Esophagus squamous epithelium (tissue), 5 donors: ENCODE measurements around the gene CACNA1I. TPM values are rescaled to one million over a fixed set of nuclear protein-coding genes. Genes with fewer than 3 reads are reported as not detected.

Source experiments
- DNase-seq: peaks from one replicate; lab custom pipeline; 2025; lab: John Stamatoyannopoulos, UW
- H3K27ac ChIP-seq, 4 donors: fragments of 200-600 bp; sonication (generic); one replicate each; pipeline ENCODE4 v1.5.1; 2016 to 2019; ENCODE audit warnings: mild to moderate bottlenecking in 1 of 4
- H3K27me3 ChIP-seq, 4 donors: fragments of 200-600 bp; sonication (generic); 1 replicate in 3 of 4; 2 replicates in 1 of 4; pipeline versions ENCODE4 v1.5.1 to v1.6.0; 2017 to 2021; ENCODE audit warnings: antibody characterized with exemption in 1 of 4
- H3K36me3 ChIP-seq, 3 donors: fragments of 200-600 bp; sonication (generic); one replicate each; pipeline ENCODE4 v1.5.1; 2016 to 2019
- H3K4me1 ChIP-seq, 3 donors: fragments of 200-600 bp; sonication (generic); one replicate each; pipeline ENCODE4 v1.5.1; 2017 to 2019
- H3K4me3 ChIP-seq, 4 donors: fragments of 200-600 bp; sonication (generic); 1 replicate in 3 of 4; 2 replicates in 1 of 4; pipeline ENCODE4 v1.5.1; 2016 to 2019; ENCODE audit warnings: mild to moderate bottlenecking in 2 of 4, moderate library complexity in 1 of 4
- H3K9me3 ChIP-seq, 3 donors: fragments of 200-600 bp; sonication (generic); one replicate each; pipeline ENCODE4 v1.5.1; 2016 to 2019
- POLR2A ChIP-seq, 4 donors: fragments of 450-650 bp; IDR thresholded peaks; one replicate each; pipeline ENCODE4 v1.6.1; 2017; ENCODE audit warnings: antibody characterized with exemption in 4 of 4, mild to moderate bottlenecking in 4 of 4, moderate library complexity in 3 of 4
- WGBS, 2 donors: methylation state at CpG; one replicate each; pipeline ENCODE4 v1.1.5; 2018; 5-methylcytosine and 5-hydroxymethylcytosine counted together
- intact Hi-C: fragments of 100-400 bp; cut with DNase I; formaldehyde crosslinking; loops from one replicate; pipeline ENCODE4 v1.15.0; 2022
- total RNA-seq, 4 donors: library from RNA; depleted of rRNA; stranded (reverse); fragments of >200 nt; gene quantifications; one replicate each; pipeline ENCODE4 v1.1.0, GENCODE V29; 2016
- TF ChIP-seq, protein P1 (sequence below), 6 experiments: fragments of 450-650 bp in 4 of 6; fragments of 200-600 bp in 2 of 6; sonication (generic) in 2 of 6; IDR thresholded peaks; one replicate each; pipeline ENCODE4 v1.5.1; 2016 to 2019; ENCODE audit warnings: antibody characterized with exemption in 6 of 6, mild to moderate bottlenecking in 4 of 6, moderate library complexity in 4 of 6
- donor health status: DM: yes; HTN: yes; CAD: no.

Gene CACNA1I
- total RNA-seq, 4 donors from 2014 or later, result 0.12 to 0.38 (median 0.20) TPM

DNA sequence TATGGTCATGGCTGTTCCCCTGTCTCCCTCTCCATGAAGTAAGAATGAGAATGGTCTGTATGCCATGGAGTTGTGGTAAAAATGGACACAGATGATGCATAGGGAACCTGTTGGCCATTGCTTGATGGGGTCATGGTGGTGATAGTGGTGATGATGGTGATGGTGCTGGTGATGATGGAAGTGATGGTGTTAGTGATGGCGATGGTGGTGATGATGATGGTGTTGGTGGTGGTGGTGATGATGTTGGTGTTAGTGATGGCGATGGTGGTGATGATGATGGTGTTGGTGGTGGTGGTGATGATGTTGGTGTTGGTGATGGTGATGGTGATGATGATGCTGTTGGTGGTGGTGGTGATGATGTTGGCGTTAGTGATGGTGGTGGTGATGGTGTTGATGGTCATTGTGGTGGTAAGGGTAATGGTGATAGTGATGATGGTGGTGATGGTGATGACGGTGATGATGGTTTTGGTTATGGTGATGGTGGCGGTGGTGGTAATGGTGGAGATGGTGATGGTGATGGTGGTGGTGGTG, 5.1 kb upstream of the CACNA1I start:
- TF ChIP-seq, protein P1, sequence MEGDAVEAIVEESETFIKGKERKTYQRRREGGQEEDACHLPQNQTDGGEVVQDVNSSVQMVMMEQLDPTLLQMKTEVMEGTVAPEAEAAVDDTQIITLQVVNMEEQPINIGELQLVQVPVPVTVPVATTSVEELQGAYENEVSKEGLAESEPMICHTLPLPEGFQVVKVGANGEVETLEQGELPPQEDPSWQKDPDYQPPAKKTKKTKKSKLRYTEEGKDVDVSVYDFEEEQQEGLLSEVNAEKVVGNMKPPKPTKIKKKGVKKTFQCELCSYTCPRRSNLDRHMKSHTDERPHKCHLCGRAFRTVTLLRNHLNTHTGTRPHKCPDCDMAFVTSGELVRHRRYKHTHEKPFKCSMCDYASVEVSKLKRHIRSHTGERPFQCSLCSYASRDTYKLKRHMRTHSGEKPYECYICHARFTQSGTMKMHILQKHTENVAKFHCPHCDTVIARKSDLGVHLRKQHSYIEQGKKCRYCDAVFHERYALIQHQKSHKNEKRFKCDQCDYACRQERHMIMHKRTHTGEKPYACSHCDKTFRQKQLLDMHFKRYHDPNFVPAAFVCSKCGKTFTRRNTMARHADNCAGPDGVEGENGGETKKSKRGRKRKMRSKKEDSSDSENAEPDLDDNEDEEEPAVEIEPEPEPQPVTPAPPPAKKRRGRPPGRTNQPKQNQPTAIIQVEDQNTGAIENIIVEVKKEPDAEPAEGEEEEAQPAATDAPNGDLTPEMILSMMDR (IDR thresholded peaks at IDR 0.05), result no peak
- TF ChIP-seq POLR2A (IDR thresholded peaks at IDR 0.05), result no peak
- intact Hi-C loops, result no loop called here
- H3K36me3 ChIP-seq, result no peaks in the 10 kb centered on the region
- H3K4me3 ChIP-seq, result no peak overlapping the region
- H3K9me3 ChIP-seq, result no peaks in the 10 kb centered on the region
- peaks cover 0 to 47% (median 0%) of the 10 kb centered on the region in 4 donors for H3K27me3 ChIP-seq
- DNase-seq, result no peak
- no peak overlapping the region for H3K27ac ChIP-seq
- 94 to 95% methylated on average over 5 of the region's 5 CpGs for WGBS, 2 donors
- peaks cover 0 to 9% (median 3%) of the 10 kb centered on the region in 3 donors for H3K4me1 ChIP-seq

- intact Hi-C loops, result no loop called here
- H3K27ac ChIP-seq, result no peak overlapping the region
- H3K4me1 ChIP-seq, result peaks cover 0 to 9% (median 3%) of the 10 kb centered on the region in 3 donors
- H3K4me3 ChIP-seq, result no peak overlapping the region
- WGBS, 2 donors, result 33 to 39% methylated on average over 13 of the region's 14 CpGs
- H3K9me3 ChIP-seq, result no peaks in the 10 kb centered on the region
- H3K36me3 ChIP-seq, result no peaks in the 10 kb centered on the region
- DNase-seq, result no peak
- no peak for TF ChIP-seq POLR2A (IDR thresholded peaks at IDR 0.05)
- H3K27me3 ChIP-seq, result peaks cover 0 to 44% (median 0%) of the 10 kb centered on the region in 4 donors
These were observed 3.2 kb upstream of the CACNA1I start for GRCh38 chr22:39567135-39567946.

GRCh38 chr22:39568278-39568981, 2.1 kb upstream of the CACNA1I start:
- 77 to 80% methylated on average over 11 of the region's 19 CpGs for WGBS, 2 donors
- H3K27ac ChIP-seq, result no peak overlapping the region
- H3K4me3 ChIP-seq, result no peak overlapping the region
- peaks cover 0 to 9% (median 3%) of the 10 kb centered on the region in 3 donors for H3K4me1 ChIP-seq
- H3K36me3 ChIP-seq, result no peaks in the 10 kb centered on the region
- DNase-seq, result no peak
- intact Hi-C loops, result no loop called here
- H3K9me3 ChIP-seq, result no peaks in the 10 kb centered on the region
- TF ChIP-seq POLR2A (IDR thresholded peaks at IDR 0.05), result no peak
- TF ChIP-seq, protein P1 (IDR thresholded peaks at IDR 0.05), result no peak
- peaks cover 0 to 37% (median 0%) of the 10 kb centered on the region in 4 donors for H3K27me3 ChIP-seq

DNA sequence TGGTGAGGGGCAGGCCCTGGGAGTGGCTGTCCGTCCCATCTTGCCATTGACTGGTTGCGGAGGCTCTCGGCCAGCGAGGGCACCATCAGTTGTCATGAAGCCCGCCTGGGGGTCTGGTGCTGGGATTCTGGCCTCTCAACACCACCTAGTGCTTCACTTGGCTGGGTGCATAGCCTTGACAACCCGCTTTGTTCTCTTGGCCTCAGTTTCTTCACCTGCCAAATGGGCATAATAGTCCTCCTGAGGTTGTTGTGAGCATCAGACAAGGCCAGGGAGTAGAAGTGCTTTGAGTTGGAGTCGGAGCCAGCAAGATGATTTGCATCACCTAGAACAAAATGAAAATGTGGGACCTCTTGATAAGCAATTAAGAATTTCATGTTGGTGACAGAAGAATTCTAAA, 1.5 kb upstream of the CACNA1I start:
- H3K27ac ChIP-seq, result no peak overlapping the region
- DNase-seq, result no peak
- no peaks in the 10 kb centered on the region for H3K36me3 ChIP-seq
- intact Hi-C loops, result no loop called here
- WGBS, 2 donors, result 97 to 100% methylated on average over 2 to 3 of the region's 7 CpGs
- no peak overlapping the region for H3K4me3 ChIP-seq
- TF ChIP-seq, protein P1 (IDR thresholded peaks at IDR 0.05), result no peak
- TF ChIP-seq POLR2A (IDR thresholded peaks at IDR 0.05), result no peak
- H3K4me1 ChIP-seq, result peaks cover 0 to 9% (median 3%) of the 10 kb centered on the region in 3 donors
- peaks cover 0 to 35% (median 0%) of the 10 kb centered on the region in 4 donors for H3K27me3 ChIP-seq
- no peaks in the 10 kb centered on the region for H3K9me3 ChIP-seq

GRCh38 chr22:39570226-39570625, 327 bp upstream of the CACNA1I start:
- intact Hi-C loops, result no loop called here
- WGBS, 2 donors, result 54 to 77% methylated on average over 2 to 3 of the region's 3 CpGs

More at GRCh38 chr22:39570226-39570625, 327 bp upstream of the CACNA1I start:
- TF ChIP-seq, protein P1 (IDR thresholded peaks at IDR 0.05), result no peak
- Histone ChIP-seq H3K36me3 (no peaks in the 10 kb centered on the region), H3K4me1 (peaks cover 0 to 9% (median 3%) of the 10 kb centered on the region in 3 donors), H3K4me3 (no peak overlapping the region), H3K27ac (no peak overlapping the region), H3K27me3 (peaks cover 0 to 24% (median 0%) of the 10 kb centered on the region in 4 donors), H3K9me3 (no peaks in the 10 kb centered on the region)
- DNase-seq, result no peak
